Epithelial cell of proximal tubule (primary cell): ENCODE data around the gene HMGA1. TPM values are rescaled to one million over a fixed set of nuclear protein-coding genes. Genes with fewer than 3 reads are reported as not detected.
"Not testable (repeated sequence)": the region's sequence is repeated elsewhere in the genome, so short reads cannot be mapped to it uniquely, and the experiment has no call there.

Source experiments
- DNase-seq: peaks from one replicate; pipeline ENCODE4 v3.0.0-alpha.2; 2011; ENCODE audit warnings: low read depth
- H3K4me3 ChIP-seq: 2 replicates; pipeline ENCODE4 v1.5.1; 2011; ENCODE audit warnings: low read depth, mild to moderate bottlenecking, low read length
- total RNA-seq: library from RNA; depleted of rRNA; stranded (reverse); fragments of >200 nt; gene quantifications from 2 replicates; pipeline ENCODE4 v1.2.3, GENCODE V29; 2015
- TF ChIP-seq, protein P1 (sequence below): conservative IDR thresholded peaks from 2 replicates; pipeline ENCODE4 v1.5.1; 2012; ENCODE audit warnings: low read depth, mild to moderate bottlenecking, low read length

HMGA1 gene
- total RNA-seq, 1 donor from 2014 or later, result 949 TPM

DNA sequence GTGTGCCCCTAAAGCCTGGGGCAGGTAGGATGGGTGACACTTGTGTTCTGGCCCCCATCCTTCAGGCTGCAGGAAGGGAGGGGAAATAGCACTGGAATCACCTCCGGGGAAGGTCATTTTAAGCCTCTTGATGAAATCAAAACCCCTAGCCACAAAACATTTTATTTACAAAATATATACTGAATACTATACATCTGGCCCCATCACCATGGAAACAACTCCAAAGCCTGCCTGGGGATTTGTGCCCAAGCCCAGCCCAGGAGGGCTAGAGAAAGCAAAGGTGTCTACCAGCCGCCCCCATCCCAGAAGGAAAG lies 9.5 kb downstream of the HMGA1 start:
- DNase-seq, result no peak
- no peak overlapping the region for H3K4me3 ChIP-seq
- TF ChIP-seq, protein P1, sequence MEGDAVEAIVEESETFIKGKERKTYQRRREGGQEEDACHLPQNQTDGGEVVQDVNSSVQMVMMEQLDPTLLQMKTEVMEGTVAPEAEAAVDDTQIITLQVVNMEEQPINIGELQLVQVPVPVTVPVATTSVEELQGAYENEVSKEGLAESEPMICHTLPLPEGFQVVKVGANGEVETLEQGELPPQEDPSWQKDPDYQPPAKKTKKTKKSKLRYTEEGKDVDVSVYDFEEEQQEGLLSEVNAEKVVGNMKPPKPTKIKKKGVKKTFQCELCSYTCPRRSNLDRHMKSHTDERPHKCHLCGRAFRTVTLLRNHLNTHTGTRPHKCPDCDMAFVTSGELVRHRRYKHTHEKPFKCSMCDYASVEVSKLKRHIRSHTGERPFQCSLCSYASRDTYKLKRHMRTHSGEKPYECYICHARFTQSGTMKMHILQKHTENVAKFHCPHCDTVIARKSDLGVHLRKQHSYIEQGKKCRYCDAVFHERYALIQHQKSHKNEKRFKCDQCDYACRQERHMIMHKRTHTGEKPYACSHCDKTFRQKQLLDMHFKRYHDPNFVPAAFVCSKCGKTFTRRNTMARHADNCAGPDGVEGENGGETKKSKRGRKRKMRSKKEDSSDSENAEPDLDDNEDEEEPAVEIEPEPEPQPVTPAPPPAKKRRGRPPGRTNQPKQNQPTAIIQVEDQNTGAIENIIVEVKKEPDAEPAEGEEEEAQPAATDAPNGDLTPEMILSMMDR, result no peak

- DNase-seq, result no peak
- TF ChIP-seq, protein P1, result peak; percentile 66
- H3K4me3 ChIP-seq, result no peak overlapping the region
These were observed 10.1 kb downstream of the HMGA1 start for GRCh38 chr6:34246563-34247391.

- TF ChIP-seq, protein P1, result no peak
- no peak for DNase-seq
- H3K4me3 ChIP-seq, result peak overlapping the region; percentile 91
These were observed 11.0 kb downstream of the HMGA1 start for GRCh38 chr6:34247481-34248197.

DNA sequence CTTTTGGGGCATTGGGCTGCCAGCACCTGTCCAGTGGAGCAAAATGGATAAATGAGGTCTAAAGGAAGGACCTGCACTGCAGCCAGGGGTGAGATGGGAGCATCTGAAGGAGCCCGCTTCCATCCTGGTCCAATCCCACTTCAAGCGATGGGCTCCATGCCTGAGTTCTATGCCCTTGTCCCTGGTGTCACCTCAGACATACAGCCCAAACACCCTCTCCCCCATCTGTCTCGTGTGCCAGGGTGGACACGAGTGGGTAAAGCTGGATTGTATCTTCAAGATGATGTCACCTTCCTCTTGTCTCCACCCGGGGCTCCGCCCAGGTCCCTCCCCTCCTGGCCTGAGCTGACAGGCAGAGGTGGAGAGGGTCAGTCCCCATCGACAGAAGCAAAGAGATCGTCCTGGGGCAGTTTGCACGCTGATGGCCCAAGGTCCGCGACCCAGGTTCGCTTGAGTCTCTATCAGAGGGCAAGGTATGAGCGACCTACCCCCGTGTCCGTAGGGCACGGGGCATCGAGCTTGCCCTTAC lies 11.6 kb downstream of the HMGA1 start:
- DNase-seq, result no peak
- TF ChIP-seq, protein P1, result no peak
- H3K4me3 ChIP-seq, result peak overlapping the region; percentile 91

GRCh38 chr6:34248727-34249468 lies 12.2 kb downstream of the HMGA1 start, which contains the start of gene SMIM29:
SMIM29 (minus strand) TSS chr6:34249006; CDS start chr6:34247791, 1,215 bp downstream.
- TF ChIP-seq, protein P1, result peak; percentile 74
- DNase-seq, result no peak
- H3K4me3 ChIP-seq, result peak within 1 kb of the TSS; percentile 91

DNA sequence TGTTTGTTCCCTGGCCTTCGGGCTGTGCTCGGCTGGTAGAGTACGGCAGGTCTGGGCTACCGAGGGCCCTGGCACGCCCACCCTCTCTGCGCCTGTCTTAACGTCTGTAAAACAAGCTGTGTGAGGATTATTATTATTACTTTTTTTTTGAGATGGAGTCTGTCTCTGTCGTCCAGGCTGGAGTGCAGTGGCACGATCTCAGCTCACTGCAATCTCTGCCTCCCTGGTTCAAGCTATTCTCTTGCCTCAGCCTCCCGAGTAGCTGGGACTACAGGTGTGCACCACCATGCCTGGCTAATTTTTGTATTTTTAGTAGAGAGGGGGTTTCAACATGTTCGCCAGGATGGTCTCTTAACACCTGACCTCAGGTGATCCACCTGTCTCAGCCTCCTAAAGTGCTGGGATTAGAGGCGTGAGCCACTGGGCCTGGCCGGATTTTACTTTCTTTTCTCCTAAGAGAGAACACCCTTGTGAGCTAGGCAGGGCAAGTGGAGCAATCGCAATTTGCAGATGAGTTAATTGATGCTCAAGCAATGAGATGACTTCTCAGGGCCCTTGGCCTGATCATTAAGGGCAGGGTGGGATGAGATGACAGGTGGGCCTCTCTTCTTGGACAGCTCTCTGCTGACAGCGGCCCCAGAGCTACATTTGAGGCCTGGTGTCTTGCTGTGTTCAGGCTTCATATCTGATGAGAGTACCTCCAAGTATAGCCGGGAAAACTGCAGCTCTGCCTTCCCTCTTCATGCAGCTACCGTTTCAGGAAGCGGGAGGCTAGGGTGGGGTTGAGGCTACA lies 13.0 kb downstream of the HMGA1 start:
- H3K4me3 ChIP-seq, result peak overlapping the region; percentile 91
- no peak for DNase-seq
- TF ChIP-seq, protein P1, result no peak

DNA sequence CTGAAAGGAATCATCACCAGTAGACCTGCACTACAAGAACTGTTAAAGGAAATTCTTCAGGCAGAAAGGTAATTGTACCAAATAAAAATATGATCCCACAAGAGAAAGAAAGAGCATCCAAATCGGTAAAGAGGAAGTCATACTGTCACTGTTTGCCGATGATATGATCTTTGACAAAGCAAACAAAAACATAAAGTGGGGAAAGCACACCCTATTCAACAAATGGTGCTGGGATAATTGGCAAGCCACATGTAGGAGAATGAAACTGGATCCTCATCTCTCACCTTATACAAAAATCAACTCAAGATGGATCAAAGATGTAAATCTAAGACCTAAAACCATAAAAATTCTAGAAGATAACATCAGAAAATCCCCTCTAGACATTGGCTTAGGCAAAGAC lies 15.7 kb downstream of the HMGA1 start:
- not testable (repeated sequence) for DNase-seq, H3K4me3 ChIP-seq
